A549 (cell line): ENCODE data around the gene CCDC171. TPM values are rescaled to one million over a fixed set of nuclear protein-coding genes. Genes with fewer than 3 reads are reported as not detected.

Source experiments
- ATAC-seq, 2 experiments: fragments of 200-7000 bp in 1 of 2; fragments of >200 bp in 1 of 2; cut with Nextera tagmentation in 1 of 2; cut with Tn5 transposase in 1 of 2; 3 replicates each; pipeline versions ENCODE4 v1.8.0 to v1.9.1; 2018 to 2020; ENCODE audit warnings: mild to moderate bottlenecking in 1 of 2, moderate library complexity in 1 of 2
- CTCF ChIA-PET: fragments of 300-600 bp; sonication (Branson Sonifier 250); formaldehyde crosslinking; extraction: SDS; loops from one replicate; lab custom pipeline; 2021; ENCODE audit warnings: antibody characterized with exemption, inconsistent platforms; lab: Yijun Ruan, JAX
- POLR2A ChIA-PET: fragments of 350-600 bp; formaldehyde crosslinking; extraction: SDS; loops from one replicate; lab custom pipeline; 2021; ENCODE audit warnings: antibody characterized with exemption, inconsistent platforms; lab: Yijun Ruan, JAX
- DNase-seq, 2 experiments: peaks; one replicate each; pipeline versions ENCODE4 v3.0.0 to v3.0.0-alpha.2; 2011 to 2016; ENCODE audit warnings: low read depth in 1 of 2, low spot score in 1 of 2
- FAIRE-seq: peaks from 2 replicates; lab custom pipeline; 2011; peaks lifted over from hg19 to GRCh38; lab: Jason Lieb, UNC
- H3K27ac ChIP-seq, 2 experiments: fragments of >200 bp; sonication (Bioruptor Twin); formaldehyde crosslinking; 3 replicates each; pipeline ENCODE4 v1.5.1; 2016 to 2017
- H3K4me1 ChIP-seq: fragments of >200 bp; sonication (Bioruptor Twin); formaldehyde crosslinking; 3 replicates; pipeline ENCODE4 v1.6.1; 2016
- H3K4me2 ChIP-seq: fragments of >200 bp; sonication (Bioruptor Twin); formaldehyde crosslinking; 3 replicates; pipeline ENCODE4 v1.6.1; 2016
- H3K4me3 ChIP-seq: fragments of >200 bp; sonication (Bioruptor Twin); formaldehyde crosslinking; 3 replicates; pipeline ENCODE4 v1.5.1; 2016
- H3K9me3 ChIP-seq: fragments of >200 bp; sonication (Bioruptor Twin); formaldehyde crosslinking; 3 replicates; pipeline ENCODE4 v1.6.1; 2016
- BHLHE40 ChIP-seq: IDR thresholded peaks from 2 replicates; pipeline ENCODE4 v1.6.1; 2012; ENCODE audit warnings: low read depth, low read length, inconsistent platforms
- CBX8 ChIP-seq: fragments of 200-600 bp; sonication (generic); IDR thresholded peaks from 2 replicates; pipeline ENCODE4 v1.6.1; 2016
- CHD2 ChIP-seq: fragments of 150-350 bp; IDR thresholded peaks from 2 replicates; pipeline ENCODE4 v1.6.1; 2014; ENCODE audit warnings: low read length; ENCODE audit not compliant: partially characterized antibody
- EP300 ChIP-seq, 2 experiments: fragments of >200 bp; sonication (Bioruptor Twin); formaldehyde crosslinking; IDR thresholded peaks; 2 replicates in 1 of 2; 3 replicates in 1 of 2; pipeline ENCODE4 v1.6.1; 2016 to 2017
- ESRRA ChIP-seq: fragments of 150-350 bp; IDR thresholded peaks from 2 replicates; pipeline ENCODE4 v1.6.1; 2014; ENCODE audit warnings: mild to moderate bottlenecking, low read length, borderline replicate concordance
- FOSB ChIP-seq: fragments of 250-450 bp; sonication (Bioruptor Pico); IDR thresholded peaks from 2 replicates; pipeline ENCODE4 v1.5.0; 2020; ENCODE audit warnings: mild to moderate bottlenecking, moderate library complexity
- FOSL2 ChIP-seq, 2 experiments: fragments of 450-650 bp in 1 of 2; fragments of >200 bp in 1 of 2; sonication (Bioruptor Twin) in 1 of 2; formaldehyde crosslinking; IDR thresholded peaks; 2 replicates each; pipeline versions ENCODE4 v1.5.0 to v1.6.1; 2016 to 2020; ENCODE audit warnings: mild to moderate bottlenecking in 1 of 2, moderate library complexity in 1 of 2
- HDAC2 ChIP-seq: fragments of 200-600 bp; sonication (generic); IDR thresholded peaks from 2 replicates; pipeline ENCODE4 v1.6.1; 2016
- HOXA7 ChIP-seq: fragments of 250-450 bp; sonication (Bioruptor Pico); IDR thresholded peaks from 2 replicates; pipeline ENCODE4 v1.5.0; 2020; ENCODE audit warnings: mild to moderate bottlenecking, moderate library complexity
- HOXB13 ChIP-seq: fragments of 250-450 bp; sonication (Bioruptor Pico); IDR thresholded peaks from 2 replicates; pipeline ENCODE4 v1.5.0; 2020; ENCODE audit warnings: low read depth, mild to moderate bottlenecking, moderate library complexity
- JUNB ChIP-seq: fragments of >200 bp; sonication (Bioruptor Twin); formaldehyde crosslinking; IDR thresholded peaks from 2 replicates; pipeline ENCODE4 v1.6.1; 2016
- KDM5A ChIP-seq: fragments of 200-600 bp; sonication (generic); IDR thresholded peaks from 2 replicates; pipeline ENCODE4 v1.6.1; 2016; ENCODE audit warnings: antibody characterized with exemption, mild to moderate bottlenecking
- MAFK ChIP-seq: fragments of 450-650 bp; IDR thresholded peaks from 2 replicates; pipeline ENCODE4 v1.6.1; 2014; ENCODE audit not compliant: partially characterized antibody
- MYC ChIP-seq: IDR thresholded peaks from 2 replicates; pipeline ENCODE4 v1.6.1; 2012; ENCODE audit warnings: mild to moderate bottlenecking, inconsistent platforms, low read length, improper control_type of control experiment, borderline replicate concordance
- NFE2L2 ChIP-seq: fragments of 150-350 bp; conservative IDR thresholded peaks from 2 replicates; pipeline ENCODE4 v1.6.1; 2014; ENCODE audit warnings: low read length
- NPAS2 ChIP-seq: fragments of 250-450 bp; sonication (Bioruptor Pico); IDR thresholded peaks from 2 replicates; pipeline ENCODE4 v1.8.0; 2022; ENCODE audit warnings: mild to moderate bottlenecking, moderate library complexity, borderline replicate concordance
- NR3C1 ChIP-seq: fragments of >200 bp; sonication (Bioruptor Twin); formaldehyde crosslinking; IDR thresholded peaks from 3 replicates; pipeline ENCODE4 v1.6.1; 2017
- POLR2A ChIP-seq: IDR thresholded peaks from 2 replicates; pipeline ENCODE4 v1.6.1; 2012; ENCODE audit warnings: mild to moderate bottlenecking, low read length
- POLR2AphosphoS2 ChIP-seq: conservative IDR thresholded peaks from 2 replicates; pipeline ENCODE4 v1.6.1; 2012; ENCODE audit warnings: low read length, improper control_type of control experiment, inconsistent platforms
- RCOR1 ChIP-seq: fragments of 150-350 bp; IDR thresholded peaks from 2 replicates; pipeline ENCODE4 v1.6.1; 2014; ENCODE audit warnings: antibody characterized with exemption, low read length, low read depth
- SMC3 ChIP-seq: fragments of >200 bp; sonication (Bioruptor Twin); formaldehyde crosslinking; IDR thresholded peaks from 3 replicates; pipeline ENCODE4 v1.6.1; 2018; ENCODE audit warnings: inconsistent platforms
- TFCP2L1 ChIP-seq: fragments of 250-450 bp; sonication (Bioruptor Pico); IDR thresholded peaks from 2 replicates; pipeline ENCODE4 v1.5.0; 2021; ENCODE audit warnings: mild to moderate bottlenecking
- ZSCAN20 ChIP-seq: fragments of 250-450 bp; sonication (Bioruptor Pico); IDR thresholded peaks from 2 replicates; pipeline ENCODE4 v1.8.0; 2022; ENCODE audit warnings: mild to moderate bottlenecking, moderate library complexity
- WGBS: methylation state at CpG from one replicate; pipeline ENCODE4 v1.1.6; 2017; ENCODE audit errors: missing lambda C conversion rate; 5-methylcytosine and 5-hydroxymethylcytosine counted together
- polyA plus RNA-seq, 4 experiments: library from polyadenylated mRNA; depleted of rRNA in 3 of 4; stranded (reverse); fragments of >200 nt; fragmentation: RNase III in 1 of 4; extraction: RNeasy Plus Mini Kit Qiagen cat#74134 plus additional on column Dnase treatment in 1 of 4; gene quantifications; 2 replicates in 3 of 4; 3 replicates in 1 of 4; pipeline ENCODE4 v1.2.3, GENCODE V29; 2011 to 2017
- TF ChIP-seq, protein P1 (sequence below): fragments of 150-350 bp; IDR thresholded peaks from 2 replicates; pipeline ENCODE4 v1.6.1; 2014; ENCODE audit warnings: low read depth, mild to moderate bottlenecking, low read length
- TF ChIP-seq, protein P2 (sequence below): fragments of 450-650 bp; IDR thresholded peaks from 2 replicates; pipeline ENCODE4 v1.6.1; 2014; ENCODE audit warnings: antibody characterized with exemption
- TF ChIP-seq, protein P3 (sequence below): IDR thresholded peaks from 2 replicates; pipeline ENCODE4 v1.6.1; 2012; ENCODE audit warnings: low read depth, borderline replicate concordance

The CCDC171 gene
- polyA plus RNA-seq, 2 of the 4 experiments (the other 2 are of a cell fraction) = 0.88 to 1.3 TPM

DNA sequence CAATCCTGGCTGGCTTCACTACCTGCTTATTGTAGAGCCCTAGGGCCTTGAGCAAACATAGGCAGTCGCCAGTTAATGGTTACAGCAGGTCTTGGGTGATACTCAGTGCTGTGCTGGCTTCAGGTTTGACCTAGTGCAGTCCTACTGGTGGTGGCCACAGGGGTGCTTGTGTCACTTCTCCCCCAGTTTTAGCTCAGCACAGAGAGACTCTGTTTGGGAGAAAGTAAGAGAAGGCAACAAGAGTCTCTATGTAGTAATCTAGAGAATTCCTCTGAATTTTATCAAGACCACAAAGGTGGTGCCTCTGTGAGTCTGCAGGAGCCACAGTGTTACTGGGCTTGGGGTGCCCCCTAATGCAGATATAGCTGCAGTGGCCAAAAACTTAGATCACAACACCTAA, 165.6 kb downstream of the CCDC171 start:
- DNase-seq (no peak), FAIRE-seq (no peak), ATAC-seq (no peak)
- WGBS = 25% methylated on average over 1 of the region's 1 CpG
- no peak overlapping the region for H3K4me2 ChIP-seq
- H3K4me1 ChIP-seq = no peaks in the 10 kb centered on the region
- H3K9me3 ChIP-seq = no peaks in the 10 kb centered on the region
- POLR2A ChIA-PET = no interaction called here
- no peak overlapping the region for H3K27ac ChIP-seq
- TF ChIP-seq HOXB13 (CRISPR knock-in tag) (no peak), CHD2 (no peak), NFE2L2 (no peak), RCOR1 (no peak), FOSL2 (IDR thresholded peaks at IDR 0.05) (no peak), FOSL2 (CRISPR knock-in tag; IDR thresholded peaks at IDR 0.05) (no peak), SMC3 (no peak)
- TF ChIP-seq, protein P1, sequence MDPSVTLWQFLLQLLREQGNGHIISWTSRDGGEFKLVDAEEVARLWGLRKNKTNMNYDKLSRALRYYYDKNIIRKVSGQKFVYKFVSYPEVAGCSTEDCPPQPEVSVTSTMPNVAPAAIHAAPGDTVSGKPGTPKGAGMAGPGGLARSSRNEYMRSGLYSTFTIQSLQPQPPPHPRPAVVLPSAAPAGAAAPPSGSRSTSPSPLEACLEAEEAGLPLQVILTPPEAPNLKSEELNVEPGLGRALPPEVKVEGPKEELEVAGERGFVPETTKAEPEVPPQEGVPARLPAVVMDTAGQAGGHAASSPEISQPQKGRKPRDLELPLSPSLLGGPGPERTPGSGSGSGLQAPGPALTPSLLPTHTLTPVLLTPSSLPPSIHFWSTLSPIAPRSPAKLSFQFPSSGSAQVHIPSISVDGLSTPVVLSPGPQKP = no peak
- CTCF ChIA-PET = no interaction called here
- no peak overlapping the region for H3K4me3 ChIP-seq

DNA sequence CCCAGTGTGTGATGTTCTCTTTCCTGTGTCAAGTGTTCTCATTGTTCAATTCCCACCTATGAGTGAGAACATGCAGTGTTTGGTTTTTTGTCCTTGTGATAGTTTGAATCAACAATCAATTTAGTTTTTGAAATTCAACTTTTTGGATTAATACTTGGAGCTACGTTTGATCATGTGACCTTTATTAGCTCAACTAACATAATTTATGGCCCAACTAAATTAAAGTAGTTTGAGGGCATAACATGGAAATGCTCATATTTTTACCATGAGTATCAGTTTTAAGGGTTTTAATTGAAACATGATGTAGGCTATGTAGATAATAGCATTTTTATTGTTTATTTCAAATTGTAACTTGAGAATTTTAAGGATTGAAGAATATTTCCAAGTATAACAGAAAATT, 168.0 kb downstream of the CCDC171 start:
- FAIRE-seq = no peak
- no peak overlapping the region for H3K4me2 ChIP-seq
- H3K4me3 ChIP-seq = no peak overlapping the region
- ATAC-seq = no peak
- TF ChIP-seq MYC = no peak
- TF ChIP-seq TFCP2L1 (CRISPR knock-in tag) = no peak
- TF ChIP-seq NR3C1 = no peak
- TF ChIP-seq NFE2L2 = no peak
- TF ChIP-seq NPAS2 (CRISPR knock-in tag) = no peak
- no peak for TF ChIP-seq CBX8
- no peak for TF ChIP-seq HDAC2
- TF ChIP-seq, protein P2, sequence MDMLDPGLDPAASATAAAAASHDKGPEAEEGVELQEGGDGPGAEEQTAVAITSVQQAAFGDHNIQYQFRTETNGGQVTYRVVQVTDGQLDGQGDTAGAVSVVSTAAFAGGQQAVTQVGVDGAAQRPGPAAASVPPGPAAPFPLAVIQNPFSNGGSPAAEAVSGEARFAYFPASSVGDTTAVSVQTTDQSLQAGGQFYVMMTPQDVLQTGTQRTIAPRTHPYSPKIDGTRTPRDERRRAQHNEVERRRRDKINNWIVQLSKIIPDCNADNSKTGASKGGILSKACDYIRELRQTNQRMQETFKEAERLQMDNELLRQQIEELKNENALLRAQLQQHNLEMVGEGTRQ = no peak
- TF ChIP-seq, protein P3, sequence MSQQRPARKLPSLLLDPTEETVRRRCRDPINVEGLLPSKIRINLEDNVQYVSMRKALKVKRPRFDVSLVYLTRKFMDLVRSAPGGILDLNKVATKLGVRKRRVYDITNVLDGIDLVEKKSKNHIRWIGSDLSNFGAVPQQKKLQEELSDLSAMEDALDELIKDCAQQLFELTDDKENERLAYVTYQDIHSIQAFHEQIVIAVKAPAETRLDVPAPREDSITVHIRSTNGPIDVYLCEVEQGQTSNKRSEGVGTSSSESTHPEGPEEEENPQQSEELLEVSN = no peak
- no peak for TF ChIP-seq EP300 (IDR thresholded peaks at IDR 0.05)
- TF ChIP-seq, protein P1 = no peak
- TF ChIP-seq KDM5A = no peak
- no peak for TF ChIP-seq BHLHE40
- H3K4me1 ChIP-seq = 0 out of 3 replicates have a peak, but pooled peaks cover 3% of the 10 kb centered on the region
- POLR2A ChIA-PET = no interaction called here
- WGBS = 40% methylated on average over 1 of the region's 1 CpG
- H3K27ac ChIP-seq = no peak overlapping the region
- no peaks in the 10 kb centered on the region for H3K9me3 ChIP-seq
- CTCF ChIA-PET = no interaction called here
- DNase-seq = no peak

DNA sequence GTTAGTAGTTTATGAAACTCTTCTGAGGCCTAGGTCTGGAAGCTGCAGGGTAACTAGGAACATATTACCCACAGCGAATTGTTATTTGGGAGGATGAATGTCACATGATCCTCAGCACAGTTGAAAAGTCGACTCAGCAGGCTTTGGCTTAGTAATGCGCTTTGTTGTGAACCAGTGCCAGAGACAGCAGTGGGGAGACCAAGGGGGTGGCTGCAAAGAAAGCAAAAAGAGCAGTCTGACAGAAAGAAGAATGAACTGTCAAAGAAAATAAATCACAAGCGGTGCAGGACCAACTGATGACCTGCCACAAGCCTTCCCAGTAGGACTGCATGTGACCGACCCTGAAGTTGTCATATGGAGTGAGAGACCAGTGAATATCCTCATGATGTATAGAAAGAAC, 170.0 kb downstream of the CCDC171 start:
- H3K9me3 ChIP-seq = no peaks in the 10 kb centered on the region
- ATAC-seq (no peak), FAIRE-seq (no peak), DNase-seq (no peak)
- WGBS = 86% methylated on average over 5 of the region's 5 CpGs
- TF ChIP-seq FOSL2 (IDR thresholded peaks at IDR 0.05) (no peak), FOSL2 (CRISPR knock-in tag; IDR thresholded peaks at IDR 0.05) (no peak), MAFK (no peak), ESRRA (no peak), JUNB (no peak), NPAS2 (CRISPR knock-in tag) (no peak), CHD2 (no peak), MYC (no peak), HOXA7 (CRISPR knock-in tag) (no peak), POLR2AphosphoS2 (no peak), FOSB (CRISPR knock-in tag) (no peak), ZSCAN20 (no peak), POLR2A (no peak)
- TF ChIP-seq, protein P1 = no peak
- ChIA-PET POLR2A (no interaction called here), CTCF (no interaction called here)
- H3K4me1 ChIP-seq = 0 out of 3 replicates have a peak, but pooled peaks cover 3% of the 10 kb centered on the region
- H3K4me2 ChIP-seq = no peak overlapping the region
- H3K27ac ChIP-seq = no peak overlapping the region
- H3K4me3 ChIP-seq = no peak overlapping the region
